Stimulated activated CD4-positive, alpha-beta T cell treated with anti-CD3 and anti-CD28 coated beads, Interleukin-2, amount 100 ng/mL, for 48 hours (primary cell): ENCODE measurements around the gene GOLGA6L1.
"Not testable (repeated sequence)": the region's sequence is repeated elsewhere in the genome, so short reads cannot be mapped to it uniquely, and the experiment has no call there.

Experiments
- DNase-seq, 2 donors: peaks; one replicate each; pipeline ENCODE4 v3.0.0-alpha.2; 2020

The GOLGA6L1 gene

GRCh38 chr15:23136722-23137121, at the start of gene GOLGA6L1:
TSS of gene GOLGA6L1 (minus strand) at chr15:23136822. CDS start at chr15:23136731, 91 bp downstream.
- not testable (repeated sequence) for DNase-seq

DNA sequence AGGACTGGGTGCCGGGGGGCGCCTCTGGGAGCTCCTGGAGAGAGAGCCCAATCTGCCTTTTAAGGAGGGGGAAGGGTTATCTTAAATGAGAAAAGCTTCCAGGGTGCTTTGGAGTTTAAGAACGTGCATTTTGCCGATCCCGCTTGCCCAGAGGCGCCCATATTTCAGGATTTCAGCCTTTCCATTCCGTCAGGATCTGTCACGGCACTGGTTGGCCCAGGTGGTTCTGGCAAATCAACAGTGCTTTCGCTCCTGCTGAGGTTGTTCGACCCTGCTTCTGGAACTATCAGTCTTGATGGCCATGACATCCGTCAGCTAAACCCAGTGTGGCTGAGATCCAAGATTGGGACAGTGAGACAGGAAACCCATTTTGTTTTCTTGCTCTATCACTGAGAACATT, 44.6 kb upstream of the GOLGA6L1 start:
- not testable (repeated sequence) for DNase-seq

DNA sequence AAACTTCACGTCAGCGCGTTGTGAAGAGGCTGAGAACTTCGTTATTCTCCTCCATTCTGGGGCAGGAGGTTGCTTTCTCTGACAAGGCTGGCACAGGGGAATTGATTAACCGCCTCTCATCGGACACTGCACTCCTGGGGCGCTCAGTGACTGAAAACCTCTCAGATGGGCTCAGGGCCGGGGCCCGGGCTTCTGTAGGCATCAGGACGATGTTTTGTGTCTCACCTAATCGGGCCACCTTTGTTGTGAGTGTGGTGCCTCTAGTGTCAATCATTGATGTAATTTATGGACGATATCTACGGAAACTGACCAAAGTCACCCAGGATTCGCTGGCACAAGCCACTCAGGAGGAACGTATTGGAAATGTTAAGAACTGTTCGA, 43.9 kb upstream of the GOLGA6L1 start:
- DNase-seq = not testable (repeated sequence)

- not testable (repeated sequence) for DNase-seq
Measured at GRCh38 chr15:23179768-23180546, 43.3 kb upstream of the GOLGA6L1 start.

GRCh38 chr15:23176683-23177082, 40.1 kb upstream of the GOLGA6L1 start:
- not testable (repeated sequence) for DNase-seq

DNA sequence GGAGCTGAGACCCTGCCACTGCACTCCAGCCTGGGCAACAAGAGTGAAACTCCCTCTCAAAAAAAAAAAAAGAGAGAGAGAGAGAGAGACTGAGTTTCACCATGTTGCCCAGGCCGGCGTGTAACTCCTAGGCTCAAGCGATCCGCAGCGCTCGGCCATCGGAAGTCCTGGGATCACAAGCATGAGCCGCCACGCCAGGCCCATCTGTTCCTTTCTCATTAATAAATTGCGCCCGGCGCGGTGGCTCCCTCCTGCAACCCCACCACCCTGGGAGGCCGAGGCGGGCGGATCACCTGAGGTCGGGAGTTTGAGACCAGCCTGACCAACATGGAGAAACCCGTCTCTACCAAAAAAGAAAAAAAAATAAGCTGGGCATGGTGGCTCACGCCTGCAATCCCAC, 39.0 kb upstream of the GOLGA6L1 start:
- not testable (repeated sequence) for DNase-seq

GRCh38 chr15:23174609-23175140, 38.1 kb upstream of the GOLGA6L1 start:
- DNase-seq = not testable (repeated sequence)

GRCh38 chr15:23132787-23133186, 3.8 kb downstream of the GOLGA6L1 start:
- not testable (repeated sequence) for DNase-seq

DNA sequence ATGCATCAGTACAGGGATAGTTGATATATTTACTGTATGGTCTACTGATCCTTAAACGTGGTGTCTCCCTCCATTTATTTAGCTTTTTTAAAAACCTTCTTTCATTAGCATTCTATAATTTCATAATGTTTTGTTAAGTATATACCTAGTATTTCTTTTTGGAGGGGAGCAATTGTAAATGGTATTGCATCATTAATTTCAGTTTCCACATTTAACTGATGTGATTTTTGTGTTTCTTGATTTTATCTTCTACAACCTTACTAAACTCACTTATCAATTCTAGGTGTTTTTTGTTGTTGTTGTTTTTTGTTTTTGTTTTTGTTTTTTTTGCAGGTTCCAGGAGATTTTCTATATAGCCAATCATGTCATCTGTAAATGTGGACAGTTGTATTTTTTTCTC, 18.4 kb downstream of the GOLGA6L1 start:
- no peak for DNase-seq

GRCh38 chr15:23095796-23096195, 40.8 kb downstream of the GOLGA6L1 start:
- DNase-seq = no peak

DNA sequence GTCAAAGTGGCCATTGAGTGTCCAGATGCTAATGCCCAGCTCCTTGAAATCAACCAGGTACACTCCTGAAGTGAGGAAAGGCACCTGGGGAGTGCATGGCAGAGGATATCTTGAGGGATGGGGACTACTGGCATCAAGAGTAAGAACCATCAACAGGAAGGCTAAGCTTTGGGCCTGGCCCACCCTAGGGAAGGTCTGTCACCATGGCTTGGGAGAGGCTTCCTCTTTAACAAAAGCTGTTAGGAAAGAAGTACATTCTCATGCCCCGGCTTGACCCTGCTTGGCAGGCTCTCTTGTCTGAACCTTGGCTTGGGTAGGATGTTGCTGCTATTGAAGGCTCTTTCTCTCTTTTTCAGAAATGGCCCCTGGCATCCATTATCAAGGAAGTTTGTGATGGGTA, 53.5 kb downstream of the GOLGA6L1 start:
- DNase-seq = no peak

DNA sequence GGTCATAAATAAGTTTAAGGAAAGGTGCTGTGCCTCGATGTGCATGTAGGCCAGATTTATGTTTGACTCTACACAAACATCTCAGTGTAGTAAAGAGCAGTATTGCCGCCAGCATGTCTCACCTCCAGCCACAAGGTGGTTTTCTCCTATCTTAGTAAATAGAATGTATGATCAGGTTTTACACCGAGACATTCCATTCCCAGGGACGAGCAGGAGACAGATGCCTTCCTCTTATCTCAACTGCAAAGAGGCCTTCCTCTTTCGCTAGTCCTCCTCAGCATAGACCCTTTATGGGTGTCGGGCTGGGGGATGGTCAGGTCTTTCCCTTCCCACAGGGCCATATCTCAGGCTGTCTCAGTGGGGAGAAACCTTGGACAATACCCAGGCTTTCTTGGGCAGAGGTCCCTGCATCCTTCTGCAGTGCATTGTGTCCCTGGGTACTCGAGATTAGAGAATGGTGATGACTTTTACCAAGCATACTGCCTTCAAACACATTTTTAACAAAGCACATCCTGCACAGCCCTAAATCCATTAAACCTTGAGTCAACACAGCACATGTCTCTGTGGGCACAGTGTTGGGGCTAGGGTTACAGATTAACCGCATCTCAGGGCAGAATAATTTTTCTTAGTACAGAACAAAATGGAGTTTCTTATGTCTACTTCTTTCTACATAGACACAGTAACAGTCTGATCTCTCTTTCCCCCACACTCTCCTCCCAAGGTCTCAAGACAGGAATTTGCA, 54.5 kb downstream of the GOLGA6L1 start:
- DNase-seq = not testable (repeated sequence)

- DNase-seq = no peak
Measured at GRCh38 chr15:23081271-23081670, 55.4 kb downstream of the GOLGA6L1 start.

GRCh38 chr15:23079766-23080165, 56.9 kb downstream of the GOLGA6L1 start:
- no peak for DNase-seq
